Measurements from ENCODE around the gene FBXL19. TPM values are rescaled to one million over a fixed set of nuclear protein-coding genes. Genes with fewer than 3 reads are reported as not detected.
A peak's percentile ranks its signal among the peaks of the same experiment; 100 is the strongest.

The FBXL19 gene
- total RNA-seq, 1 experiment from 2014 or later: 70.8 TPM

- ChIA-PET POLR2A (ENCODE audit: unreplicated experiment) (interaction anchor here (0.6 to 1.0 kb wide), 9 partner anchors 17 to 980 kb away, joined by 3 to 12 read pairs (median 4); partner anchors contain the start of genes FBXL19, ZNF646 and ZNF668), CTCF (interaction anchor here (0.6 to 1.6 kb wide), 5 partner anchors 28 to 951 kb away, joined by 4 to 12 read pairs (median 7); partner anchors contain the start of gene FBXL19)
- Histone ChIP-seq H3K9me2 (ENCODE audit: insufficient read depth) (no peaks in the 10 kb centered on the region), H3K79me2 (ENCODE audit: low read depth) (peaks cover 9% of the 10 kb centered on the region), H2AFZ (peak overlapping the region; percentile 82), H3K36me3 (ENCODE audit: low read depth) (no peaks in the 10 kb centered on the region), H4K20me1 (ENCODE audit: insufficient read depth) (no peaks in the 10 kb centered on the region), H3K4me2 (peak overlapping the region; percentile 83), H3K27me3 (ENCODE audit: insufficient read depth, low read depth) (no peaks in the 10 kb centered on the region), H3K27ac (peak overlapping the region; percentile 88), H3F3A (ENCODE audit: insufficient read depth, low read depth) (peaks cover 32% of the 10 kb centered on the region), H3K4me3 (peak overlapping the region; percentile 83), H3K9me3 (ENCODE audit: insufficient read depth, low read depth) (no peaks in the 10 kb centered on the region), H3K4me1 (replicated peaks; ENCODE audit: insufficient read depth) (peaks cover 34% of the 10 kb centered on the region)
- no TSS peak for BruUV-seq (replicated peaks)
- intact Hi-C loops (cut with micrococcal nuclease; ENCODE audit: unreplicated experiment): loop anchor here (1.0 to 5.0 kb wide), 5 partner anchors 27 to 243 kb away; partner anchors contain the start of genes PRR14 and SRCAP
- TF ChIP-seq, protein P1, sequence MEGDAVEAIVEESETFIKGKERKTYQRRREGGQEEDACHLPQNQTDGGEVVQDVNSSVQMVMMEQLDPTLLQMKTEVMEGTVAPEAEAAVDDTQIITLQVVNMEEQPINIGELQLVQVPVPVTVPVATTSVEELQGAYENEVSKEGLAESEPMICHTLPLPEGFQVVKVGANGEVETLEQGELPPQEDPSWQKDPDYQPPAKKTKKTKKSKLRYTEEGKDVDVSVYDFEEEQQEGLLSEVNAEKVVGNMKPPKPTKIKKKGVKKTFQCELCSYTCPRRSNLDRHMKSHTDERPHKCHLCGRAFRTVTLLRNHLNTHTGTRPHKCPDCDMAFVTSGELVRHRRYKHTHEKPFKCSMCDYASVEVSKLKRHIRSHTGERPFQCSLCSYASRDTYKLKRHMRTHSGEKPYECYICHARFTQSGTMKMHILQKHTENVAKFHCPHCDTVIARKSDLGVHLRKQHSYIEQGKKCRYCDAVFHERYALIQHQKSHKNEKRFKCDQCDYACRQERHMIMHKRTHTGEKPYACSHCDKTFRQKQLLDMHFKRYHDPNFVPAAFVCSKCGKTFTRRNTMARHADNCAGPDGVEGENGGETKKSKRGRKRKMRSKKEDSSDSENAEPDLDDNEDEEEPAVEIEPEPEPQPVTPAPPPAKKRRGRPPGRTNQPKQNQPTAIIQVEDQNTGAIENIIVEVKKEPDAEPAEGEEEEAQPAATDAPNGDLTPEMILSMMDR (conservative IDR thresholded peaks at IDR 0.05): no peak
- no peak for TF ChIP-seq EZH2 (IDR thresholded peaks at IDR 0.05; ENCODE audit: low read depth)
- DNase-seq: no peak
These were observed 27.6 kb upstream of the FBXL19 start for GRCh38 chr16:30895627-30896260.

DNA sequence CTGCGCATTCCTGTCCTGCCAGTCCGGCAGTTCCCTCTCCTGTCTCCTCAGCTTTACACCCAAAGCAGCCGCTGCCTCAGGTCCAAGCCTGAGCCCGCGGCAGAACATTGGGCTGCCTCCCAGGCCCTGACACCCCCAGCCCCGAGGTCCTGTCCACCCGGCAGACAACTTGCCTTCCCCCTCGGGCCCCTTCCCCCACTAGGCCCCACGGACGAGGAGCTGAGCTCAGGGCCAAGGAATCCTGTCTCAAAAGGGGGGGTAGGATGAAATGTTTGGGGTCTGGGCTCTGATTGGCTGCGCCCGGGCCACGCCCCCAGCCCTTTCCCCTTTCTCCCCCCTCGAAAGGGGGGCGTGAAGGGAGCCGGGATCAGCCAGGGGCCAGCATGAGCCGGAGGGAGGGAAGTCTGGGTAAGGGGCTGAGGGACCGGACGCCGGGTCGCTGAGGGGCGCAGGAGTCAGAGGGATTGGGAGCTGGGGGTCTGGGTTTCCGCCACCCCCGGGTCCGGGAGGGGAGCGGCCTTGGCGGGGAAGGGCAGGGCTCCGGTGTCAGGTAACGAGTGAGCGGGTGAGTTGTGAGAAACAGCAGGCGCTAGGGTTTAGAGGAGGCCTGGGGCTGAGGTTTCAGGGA, 27.0 kb upstream of the FBXL19 start, which contains the start of gene CTF1:
CTF1 (plus strand) TSS at position 354 of the 628 bp plus-strand sequence; CDS start at position 384, 30 bp downstream.
- DNase-seq: peak; percentile 75 to 90
- Histone ChIP-seq H3F3A (ENCODE audit: insufficient read depth, low read depth) (peaks cover 35% of the 10 kb centered on the region), H3K9me2 (ENCODE audit: insufficient read depth) (no peaks in the 10 kb centered on the region), H2AFZ (peak within 1 kb of the TSS; percentile 82), H3K9me3 (ENCODE audit: insufficient read depth, low read depth) (no peaks in the 10 kb centered on the region), H3K27me3 (ENCODE audit: insufficient read depth, low read depth) (no peaks in the 10 kb centered on the region), H3K27ac (peak within 1 kb of the TSS; percentile 88), H4K20me1 (ENCODE audit: insufficient read depth) (no peaks in the 10 kb centered on the region), H3K79me2 (ENCODE audit: low read depth) (peaks cover 9% of the 10 kb centered on the region), H3K4me3 (peak within 1 kb of the TSS; percentile 83), H3K36me3 (ENCODE audit: low read depth) (no peaks in the 10 kb centered on the region), H3K4me2 (peak within 1 kb of the TSS; percentile 84), H3K4me1 (replicated peaks; ENCODE audit: insufficient read depth) (peaks cover 37% of the 10 kb centered on the region)
- TF ChIP-seq, protein P1 (conservative IDR thresholded peaks at IDR 0.05): no peak
- TF ChIP-seq EZH2 (IDR thresholded peaks at IDR 0.05; ENCODE audit: low read depth): no peak
- ChIA-PET CTCF (interaction anchor here (0.6 to 1.6 kb wide), 4 partner anchors 27 to 338 kb away, joined by 4 to 8 read pairs (median 6); partner anchors contain the start of genes FBXL19 and ZNF764), POLR2A (ENCODE audit: unreplicated experiment) (interaction anchor here (0.6 to 1.0 kb wide), 11 partner anchors 17 to 981 kb away, joined by 3 to 23 read pairs (median 4); partner anchors contain the start of genes FBXL19, ZNF646 and ZNF668)
- TSS peak; percentile 46 for BruUV-seq (replicated peaks)
- intact Hi-C loops (cut with micrococcal nuclease; ENCODE audit: unreplicated experiment): loop anchor here (1.0 to 5.0 kb wide), 4 partner anchors 26 to 244 kb away; partner anchors contain the start of genes PRR14 and SRCAP
